Measurements from ENCODE around the gene HOOK2. TPM values are rescaled to one million over a fixed set of nuclear protein-coding genes. Genes with fewer than 3 reads are reported as not detected.

Gene HOOK2
- total and polyA plus RNA-seq, 9 of the 15 experiments (the other 6 are each of a cell fraction or from before 2014, with no cell fraction given) = 1.3 to 17.2 (median 9.9) TPM

GRCh38 chr19:12723641-12724426, 51.5 kb downstream of the HOOK2 start, which contains the start of gene TNPO2 (continued):
- peak; percentile 95 for TF ChIP-seq NKRF (IDR thresholded peaks at IDR 0.05; ENCODE audit: borderline replicate concordance)
- peak; percentile 77 for TF ChIP-seq USF1 (CRISPR knock-in tag; IDR thresholded peaks at IDR 0.05)
- 0 out of 2 replicates have a peak, but pooled peaks have one; percentile 41 for TF ChIP-seq ZFP91 (CRISPR knock-in tag; IDR thresholded peaks at IDR 0.05)
- peak; percentile 79 for TF ChIP-seq ZBTB2 (IDR thresholded peaks at IDR 0.05)
- no peak for TF ChIP-seq NFXL1 (CRISPR knock-in tag; IDR thresholded peaks at IDR 0.05)
- peak; percentile 67; the same call in 1 of the 2 replicates for TF ChIP-seq ZNF444 (CRISPR knock-in tag; IDR thresholded peaks at IDR 0.05)
- peak; percentile 49; the same call in 1 of the 2 replicates for TF ChIP-seq GATAD2A (IDR thresholded peaks at IDR 0.05)
- TF ChIP-seq ZKSCAN1 (IDR thresholded peaks at IDR 0.05; ENCODE audit: low read depth, low read length) = peak; percentile 77; the same call in 1 of the 2 replicates
- TF ChIP-seq C11orf30 (IDR thresholded peaks at IDR 0.05; ENCODE audit: low read depth) = no peak
- TF ChIP-seq FOXJ3 (CRISPR knock-in tag; IDR thresholded peaks at IDR 0.05) = no peak
- no peak for TF ChIP-seq CHAMP1 (IDR thresholded peaks at IDR 0.05)
- TF ChIP-seq BHLHE40 (IDR thresholded peaks at IDR 0.05; ENCODE audit: low read length) = peak; percentile 96
- TF ChIP-seq MTA1 (IDR thresholded peaks at IDR 0.05; ENCODE audit: borderline replicate concordance) = peak; percentile 60
- no peak for TF ChIP-seq CEBPB (tag; IDR thresholded peaks at IDR 0.05)
- 0 out of 2 replicates have a peak, but pooled peaks have one; percentile 16 for TF ChIP-seq PML (IDR thresholded peaks at IDR 0.05; ENCODE audit: low read length)
- peak; percentile 25 for TF ChIP-seq E2F8 (IDR thresholded peaks at IDR 0.05; ENCODE audit: low read depth, partially characterized antibody)
- peak; percentile 7 for TF ChIP-seq NR1H2 (CRISPR knock-in tag; IDR thresholded peaks at IDR 0.05)
